Naive thymus-derived CD4-positive, alpha-beta T cell (primary cell): ENCODE measurements around the gene PIGX. TPM values are rescaled to one million over a fixed set of nuclear protein-coding genes. Genes with fewer than 3 reads are reported as not detected.

Experiments
- ATAC-seq: fragments of 150-1000 bp; cut with Tn5 transposase; 2 replicates; pipeline ENCODE4 v1.10.0; 2021; ENCODE audit warnings: mild to moderate bottlenecking, moderate library complexity
- CTCF ChIA-PET: fragments of 350-600 bp; sonication (Branson Sonifier 250); formaldehyde crosslinking; loops from one replicate; lab custom pipeline; 2021; ENCODE audit warnings: antibody characterized with exemption; lab: Charles Lee
- POLR2A ChIA-PET: fragments of 350-600 bp; sonication (Branson Sonifier 250); formaldehyde crosslinking; loops from one replicate; lab custom pipeline; 2021; ENCODE audit warnings: antibody characterized with exemption, inconsistent platforms; lab: Charles Lee
- DNase-seq, 9 donors: peaks; one replicate each; pipeline versions ENCODE4 v3.0.0 to v3.0.0-alpha.2; 2020 to 2022; ENCODE audit warnings: mixed read lengths in 1 of 9
- H3K27ac ChIP-seq: one replicate; pipeline ENCODE4 v1.7.0; 2013; ENCODE audit warnings: mild to moderate bottlenecking, low read depth, low read length, moderate library complexity
- H3K27me3 ChIP-seq, 2 donors: one replicate each; pipeline ENCODE4 v1.7.0; 2013; ENCODE audit warnings: low read length in 2 of 2, mild to moderate bottlenecking in 2 of 2, moderate library complexity in 2 of 2; ENCODE audit not compliant: control insufficient read depth in 2 of 2, insufficient read depth in 2 of 2
- H3K36me3 ChIP-seq, 3 experiments: 1 replicate in 2 of 3; 2 replicates in 1 of 3; pipeline ENCODE4 v1.7.0; 2013; ENCODE audit warnings: low read length in 3 of 3, mild to moderate bottlenecking in 3 of 3, moderate library complexity in 1 of 3; ENCODE audit not compliant: insufficient read depth in 3 of 3, control insufficient read depth in 2 of 3
- H3K4me1 ChIP-seq, 2 donors: one replicate each; pipeline ENCODE4 v1.7.0; 2013; ENCODE audit warnings: low read length in 2 of 2, mild to moderate bottlenecking in 2 of 2, moderate library complexity in 1 of 2; ENCODE audit not compliant: control insufficient read depth in 2 of 2, insufficient read depth in 2 of 2
- H3K4me3 ChIP-seq: 2 replicates; pipeline ENCODE4 v1.7.0; 2013; ENCODE audit warnings: mild to moderate bottlenecking, low read length
- H3K9me3 ChIP-seq, 3 experiments: 1 replicate in 2 of 3; 2 replicates in 1 of 3; pipeline ENCODE4 v1.7.0; 2013; ENCODE audit warnings: low read length in 3 of 3; ENCODE audit not compliant: control insufficient read depth in 2 of 3
- H3K27ac Mint-ChIP-seq, 9 donors: one replicate each; pipeline ENCODE4 v1.8.0; 2020 to 2022; ENCODE audit warnings: mixed read lengths in 9 of 9, mild to moderate bottlenecking in 8 of 9, moderate library complexity in 5 of 9, inconsistent platforms in 2 of 9
- H3K27me3 Mint-ChIP-seq, 5 donors: one replicate each; pipeline ENCODE4 v1.8.0; 2021 to 2022; ENCODE audit warnings: mixed read lengths in 5 of 5, mild to moderate bottlenecking in 1 of 5
- H3K36me3 Mint-ChIP-seq, 5 donors: one replicate each; pipeline ENCODE4 v1.8.0; 2020 to 2022; ENCODE audit warnings: mixed read lengths in 5 of 5, mild to moderate bottlenecking in 3 of 5, inconsistent platforms in 1 of 5
- H3K4me1 Mint-ChIP-seq, 7 donors: one replicate each; pipeline ENCODE4 v1.8.0; 2020 to 2022; ENCODE audit warnings: mixed read lengths in 7 of 7, mild to moderate bottlenecking in 3 of 7, inconsistent platforms in 1 of 7
- H3K4me3 Mint-ChIP-seq, 10 donors: one replicate each; pipeline ENCODE4 v1.8.0; 2020 to 2022; ENCODE audit warnings: mild to moderate bottlenecking in 10 of 10, mixed read lengths in 10 of 10, moderate library complexity in 6 of 10, inconsistent platforms in 2 of 10
- H3K9me3 Mint-ChIP-seq, 11 donors: one replicate each; pipeline ENCODE4 v1.8.0; 2020 to 2022; ENCODE audit warnings: mixed read lengths in 11 of 11, mild to moderate bottlenecking in 4 of 11, inconsistent platforms in 1 of 11, moderate library complexity in 1 of 11
- intact Hi-C, 2 donors: fragments of 100-400 bp; cut with micrococcal nuclease; formaldehyde crosslinking; loops; one replicate each; pipeline ENCODE4 v1.15.1; 2023
- polyA plus RNA-seq, 2 donors: library from polyadenylated mRNA; unstranded; fragments of 300-500 nt; fragmentation: Illumina TruSeq; gene quantifications; one replicate each; pipeline ENCODE4 v1.2.3, GENCODE V29; 2021
- total RNA-seq, 6 experiments: library from RNA in 5 of 6; stranded (reverse) in 5 of 6; gene quantifications; 1 replicate in 5 of 6; 2 replicates in 1 of 6; pipeline ENCODE4 v1.2.3 and lab custom pipeline; 2021 to 2026

The PIGX gene
- total and polyA plus RNA-seq, 7 experiments from 2014 or later = 13.7 to 58.5 (median 20.0) TPM

- Mint-ChIP-seq H3K27ac (no peak overlapping the region), H3K4me1 (peaks cover 13 to 47% (median 31%) of the 10 kb centered on the region in 7 donors), H3K27me3 (no peaks in the 10 kb centered on the region), H3K4me3 (no peak overlapping the region), H3K36me3 (peaks cover 0 to 13% (median 4%) of the 10 kb centered on the region in 5 donors), H3K9me3 (peaks cover 0 to 5% (median 0%) of the 10 kb centered on the region in 11 donors)
- H3K9me3 ChIP-seq = no peaks in the 10 kb centered on the region
- H3K27ac ChIP-seq = no peak overlapping the region
- ATAC-seq (no peak), DNase-seq (no peak)
- H3K4me1 ChIP-seq = peaks cover 0 to 18% of the 10 kb centered on the region in 2 donors
- ChIA-PET POLR2A (interaction anchor here (0.9 kb wide), 1 partner anchor 33 kb away, joined by 4 read pairs; no protein-coding TSS in a partner anchor), CTCF (interaction anchor here (1.8 kb wide), 1 partner anchor 11 kb away, joined by 5 read pairs; no protein-coding TSS in a partner anchor)
- intact Hi-C loops = loop anchor here in 1 of 2 donors (5.0 kb wide), 1 partner anchor 41 kb away; no protein-coding TSS in a partner anchor
- H3K36me3 ChIP-seq = no peaks in the 10 kb centered on the region
- no peaks in the 10 kb centered on the region for H3K27me3 ChIP-seq
- no peak overlapping the region for H3K4me3 ChIP-seq
These were observed 38.5 kb upstream of the PIGX start for GRCh38 chr3:196673632-196674031.

GRCh38 chr3:196677353-196677752 lies 34.8 kb upstream of the PIGX start:
- ATAC-seq = no peak
- H3K4me1 ChIP-seq = peaks cover 0 to 11% of the 10 kb centered on the region in 2 donors
- no peak overlapping the region for H3K27ac ChIP-seq
- Mint-ChIP-seq H3K9me3 (peaks cover 0 to 5% (median 0%) of the 10 kb centered on the region in 11 donors), H3K4me3 (peak overlapping the region in 1 of 10 donors; percentile 42), H3K27ac (peak overlapping the region in 3 of 9 donors; percentile 22 to 51 (median 31)), H3K4me1 (peaks cover 0 to 28% (median 15%) of the 10 kb centered on the region in 7 donors), H3K27me3 (no peaks in the 10 kb centered on the region), H3K36me3 (peaks cover 0 to 13% (median 4%) of the 10 kb centered on the region in 5 donors)
- H3K9me3 ChIP-seq = no peaks in the 10 kb centered on the region
- H3K27me3 ChIP-seq = no peaks in the 10 kb centered on the region
- no peak for DNase-seq
- no peak overlapping the region for H3K4me3 ChIP-seq
- intact Hi-C loops = no loop called here
- no peaks in the 10 kb centered on the region for H3K36me3 ChIP-seq
- POLR2A ChIA-PET = interaction anchor here (0.7 to 1.5 kb wide), 5 partner anchors 10 to 65 kb away, joined by 3 to 8 read pairs (median 3); partner anchors contain the start of gene NRROS
- CTCF ChIA-PET = interaction anchor here (0.7 to 2.4 kb wide), 8 partner anchors 9 to 520 kb away, joined by 3 to 12 read pairs (median 4); no protein-coding TSS in a partner anchor

DNA sequence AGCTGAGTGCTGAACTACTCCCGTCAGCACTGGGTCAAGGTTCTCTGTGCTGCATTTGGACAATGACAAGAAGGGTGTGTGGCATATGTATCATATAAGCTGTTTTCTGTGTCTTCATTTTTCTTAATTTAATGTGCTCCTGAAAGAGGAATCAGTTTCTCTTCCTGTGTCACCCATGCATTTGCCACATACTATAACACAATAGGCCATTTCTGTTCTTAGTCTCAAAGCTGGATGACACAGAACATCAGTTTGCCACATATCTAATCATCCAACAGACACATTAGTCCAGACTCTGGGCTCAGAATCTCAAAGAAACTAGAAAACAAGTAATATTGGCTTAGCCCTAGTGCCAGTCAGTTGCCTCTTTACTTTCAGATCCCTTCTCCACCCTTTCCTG lies 34.2 kb upstream of the PIGX start:
- ATAC-seq (no peak), DNase-seq (no peak)
- Histone ChIP-seq H3K4me3 (no peak overlapping the region), H3K36me3 (no peaks in the 10 kb centered on the region), H3K27me3 (no peaks in the 10 kb centered on the region), H3K27ac (no peak overlapping the region), H3K9me3 (no peaks in the 10 kb centered on the region), H3K4me1 (peaks cover 0 to 11% of the 10 kb centered on the region in 2 donors)
- ChIA-PET CTCF (interaction anchor here (0.7 to 2.4 kb wide), 6 partner anchors 8 to 71 kb away, joined by 3 to 12 read pairs (median 6); no protein-coding TSS in a partner anchor), POLR2A (interaction anchor here (1.1 to 1.5 kb wide), 2 partner anchors 10 to 47 kb away, joined by 3 to 7 read pairs; no protein-coding TSS in a partner anchor)
- Mint-ChIP-seq H3K27ac (peak overlapping the region in 4 of 9 donors; percentile 16 to 48 (median 32)), H3K4me3 (peak overlapping the region in 5 of 10 donors; percentile 18 to 42 (median 28)), H3K4me1 (peaks cover 0 to 29% (median 15%) of the 10 kb centered on the region in 7 donors), H3K27me3 (no peaks in the 10 kb centered on the region), H3K9me3 (peaks cover 0 to 7% (median under 1%) of the 10 kb centered on the region in 11 donors), H3K36me3 (peaks cover 0 to 16% (median 4%) of the 10 kb centered on the region in 5 donors)
- intact Hi-C loops = no loop called here

DNA sequence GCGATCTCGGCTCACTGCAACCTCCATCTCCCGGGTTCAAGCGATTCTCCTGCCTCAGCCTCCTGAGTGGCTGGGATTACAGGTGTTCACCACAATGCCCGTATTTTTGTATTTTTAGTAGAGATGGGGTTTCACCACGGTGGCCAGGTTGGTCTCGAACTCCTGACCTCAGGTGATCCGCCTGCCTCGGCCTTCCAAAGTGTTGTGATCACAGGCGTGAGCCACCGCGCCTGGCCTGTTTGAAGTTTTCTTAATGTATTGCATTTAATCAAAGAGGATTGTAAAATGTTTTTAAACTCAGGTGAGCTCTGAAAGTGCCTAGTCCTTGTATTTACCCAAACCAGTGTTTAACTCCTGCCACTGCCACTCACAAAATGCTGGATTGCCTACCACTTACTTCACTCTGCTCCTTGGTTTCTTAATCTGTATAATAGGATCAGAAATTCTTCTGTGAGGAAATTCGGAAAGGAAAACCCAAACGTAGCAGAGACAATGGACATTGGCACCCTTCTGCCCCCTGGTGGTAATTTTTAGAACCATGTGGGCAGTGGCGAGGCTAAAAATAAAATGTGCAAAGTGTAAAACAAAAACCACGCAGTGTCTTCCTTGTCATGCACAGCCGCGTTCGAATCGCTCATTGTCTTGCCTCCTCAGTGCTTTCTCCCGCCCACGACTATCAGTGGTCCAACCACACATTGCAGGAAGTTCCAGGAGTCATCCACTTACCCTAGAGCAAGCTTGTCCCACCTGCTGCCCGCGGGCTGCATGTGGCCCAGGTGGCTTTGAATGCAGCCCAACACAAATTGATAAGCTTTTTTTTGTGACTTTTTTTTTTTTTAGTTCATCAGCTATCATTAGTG lies 27.4 kb upstream of the PIGX start:
- DNase-seq = peak; percentile 29 to 78 (median 62)
- peak overlapping the region; percentile 28 for H3K4me3 ChIP-seq
- H3K9me3 Mint-ChIP-seq = peaks cover 0 to 10% (median 3%) of the 10 kb centered on the region in 11 donors
- intact Hi-C loops = loop anchor here (1.0 to 2.0 kb wide), 10 partner anchors 28 to 285 kb away; partner anchors contain the start of genes CEP19 (in 1 of the 2) and PIGX (in 1 of the 2)
- H3K27ac ChIP-seq = peak overlapping the region; percentile 34
- ATAC-seq = peak; percentile 78
- no peaks in the 10 kb centered on the region for H3K36me3 ChIP-seq
- peaks cover 14 to 23% (median 17%) of the 10 kb centered on the region in 7 donors for H3K4me1 Mint-ChIP-seq
- peak overlapping the region; percentile 38 to 80 (median 71) for H3K27ac Mint-ChIP-seq
- no peaks in the 10 kb centered on the region for H3K27me3 ChIP-seq
- H3K27me3 Mint-ChIP-seq = peaks cover 0 to 3% (median 0%) of the 10 kb centered on the region in 5 donors
- ChIA-PET POLR2A (interaction anchor here (0.6 to 3.5 kb wide), 13 partner anchors 14 to 252 kb away, joined by 3 to 25 read pairs (median 6); partner anchors contain the start of genes CEP19, NRROS and PIGX), CTCF (interaction anchor here (0.5 to 5.1 kb wide), 28 partner anchors 7 to 1066 kb away, joined by 3 to 166 read pairs (median 5); no protein-coding TSS in a partner anchor)
- peaks cover 0 to 5% of the 10 kb centered on the region in 2 donors for H3K4me1 ChIP-seq
- peak overlapping the region; percentile 51 to 69 (median 67) for H3K4me3 Mint-ChIP-seq
- peaks cover 0 to 16% (median 4%) of the 10 kb centered on the region in 5 donors for H3K36me3 Mint-ChIP-seq
- H3K9me3 ChIP-seq = no peaks in the 10 kb centered on the region

GRCh38 chr3:196686436-196686835 lies 25.7 kb upstream of the PIGX start:
- intact Hi-C loops = no loop called here
- no peaks in the 10 kb centered on the region for H3K36me3 ChIP-seq
- H3K27ac ChIP-seq = no peak overlapping the region
- ATAC-seq (no peak), DNase-seq (no peak)
- H3K27me3 ChIP-seq = no peaks in the 10 kb centered on the region
- ChIA-PET POLR2A (interaction anchor here (0.7 to 3.5 kb wide), 5 partner anchors 22 to 81 kb away, joined by 3 to 25 read pairs (median 4); partner anchors contain the start of gene NRROS), CTCF (interaction anchor here (2.0 to 5.1 kb wide), 3 partner anchors 9 to 82 kb away, joined by 7 to 166 read pairs (median 24); no protein-coding TSS in a partner anchor)
- H3K4me3 Mint-ChIP-seq = no peak overlapping the region
- H3K4me3 ChIP-seq = no peak overlapping the region
- H3K27me3 Mint-ChIP-seq = peaks cover 0 to 3% (median 0%) of the 10 kb centered on the region in 5 donors
- H3K4me1 Mint-ChIP-seq = peaks cover 14 to 23% (median 18%) of the 10 kb centered on the region in 7 donors
- peaks cover 0 to 10% (median 3%) of the 10 kb centered on the region in 11 donors for H3K9me3 Mint-ChIP-seq
- peaks cover 0 to 16% (median 4%) of the 10 kb centered on the region in 5 donors for H3K36me3 Mint-ChIP-seq
- H3K4me1 ChIP-seq = peaks cover 0 to 5% of the 10 kb centered on the region in 2 donors
- peak overlapping the region in 1 of 9 donors; percentile 60 for H3K27ac Mint-ChIP-seq
- no peaks in the 10 kb centered on the region for H3K9me3 ChIP-seq

- Histone ChIP-seq H3K36me3 (no peaks in the 10 kb centered on the region), H3K4me1 (peaks cover 0 to 5% of the 10 kb centered on the region in 2 donors), H3K27ac (no peak overlapping the region), H3K4me3 (no peak overlapping the region), H3K27me3 (no peaks in the 10 kb centered on the region), H3K9me3 (no peaks in the 10 kb centered on the region)
- Mint-ChIP-seq H3K27me3 (peaks cover 0 to 3% (median 0%) of the 10 kb centered on the region in 5 donors), H3K4me3 (no peak overlapping the region), H3K36me3 (peaks cover 0 to 6% (median 0%) of the 10 kb centered on the region in 5 donors), H3K27ac (peak overlapping the region in 1 of 9 donors; percentile 21), H3K4me1 (peaks cover 14 to 28% (median 16%) of the 10 kb centered on the region in 7 donors), H3K9me3 (no peaks in the 10 kb centered on the region)
- peak; percentile 81 for ATAC-seq
- ChIA-PET POLR2A (interaction anchor here (1.7 kb wide), 1 partner anchor 79 kb away, joined by 6 read pairs; no protein-coding TSS in a partner anchor), CTCF (interaction anchor here (1.0 to 6.2 kb wide), 6 partner anchors 11 to 160 kb away, joined by 3 to 166 read pairs (median 4); no protein-coding TSS in a partner anchor)
- DNase-seq = no peak
- intact Hi-C loops = no loop called here
These were observed 23.8 kb upstream of the PIGX start for GRCh38 chr3:196688349-196688748.
